IMR-90 (cell line): Measurements from ENCODE around the gene A1BG.

Experiments
- CTCF ChIP-seq: conservative IDR thresholded peaks from 2 replicates; pipeline ENCODE4 v1.5.1; 2012; ENCODE audit warnings: mild to moderate bottlenecking, low read depth, low read length, improper control_type of control experiment
- FOS ChIP-seq: fragments of 150-350 bp; IDR thresholded peaks from 2 replicates; pipeline ENCODE4 v1.6.1; 2016; ENCODE audit warnings: low read depth, low read length
- NFE2L2 ChIP-seq: fragments of 150-350 bp; IDR thresholded peaks from 2 replicates; pipeline ENCODE4 v1.6.1; 2016; ENCODE audit warnings: low read depth, mild to moderate bottlenecking, low read length
- POLR2A ChIP-seq: IDR thresholded peaks from 2 replicates; pipeline ENCODE4 v1.6.1; 2012; ENCODE audit warnings: mild to moderate bottlenecking, low read depth, low read length
- RAD21 ChIP-seq: IDR thresholded peaks from 2 replicates; pipeline ENCODE4 v1.6.1; 2012; ENCODE audit warnings: low read length, improper control_type of control experiment
- RCOR1 ChIP-seq: IDR thresholded peaks from 2 replicates; pipeline ENCODE4 v1.6.1; 2012; ENCODE audit warnings: mild to moderate bottlenecking, low read length, improper control_type of control experiment; ENCODE audit not compliant: insufficient replicate concordance
- SMC3 ChIP-seq: fragments of 150-350 bp; IDR thresholded peaks from 2 replicates; pipeline ENCODE4 v1.6.1; 2016; ENCODE audit warnings: low read depth, mild to moderate bottlenecking, antibody characterized with exemption, low read length, moderate library complexity
- USF2 ChIP-seq: fragments of 150-350 bp; IDR thresholded peaks from 2 replicates; pipeline ENCODE4 v1.6.1; 2017; ENCODE audit warnings: mild to moderate bottlenecking, antibody characterized with exemption, low read length, low read depth

GRCh38 chr19:58401840-58402421, 48.6 kb upstream of the A1BG start:
- TF ChIP-seq CTCF (no peak), SMC3 (no peak), POLR2A (no peak), USF2 (no peak), RAD21 (no peak), NFE2L2 (no peak), FOS (no peak), RCOR1 (no peak)
